Neural progenitor cell (in vitro differentiated cells): ENCODE results near the gene LCA5L. TPM values are rescaled to one million over a fixed set of nuclear protein-coding genes. Genes with fewer than 3 reads are reported as not detected.

Source experiments
- DNase-seq: peaks from one replicate; pipeline ENCODE4 v3.0.0-alpha.2; 2016; ENCODE audit warnings: low spot score
- H2AFZ ChIP-seq: fragments of 200-600 bp; sonication (generic); replicated peaks from 2 replicates; pipeline ENCODE4 v1.6.1; 2016; ENCODE audit warnings: antibody characterized with exemption
- H3F3A ChIP-seq: fragments of 200-600 bp; sonication (generic); 2 replicates; pipeline ENCODE4 v1.6.1; 2016; ENCODE audit warnings: antibody characterized with exemption, low read depth
- H3K27ac ChIP-seq: fragments of 200-600 bp; sonication (generic); 2 replicates; pipeline ENCODE4 v1.5.1; 2016; ENCODE audit warnings: mild to moderate bottlenecking
- H3K27me3 ChIP-seq: fragments of 200-600 bp; sonication (generic); 2 replicates; pipeline ENCODE4 v1.6.1; 2016; ENCODE audit warnings: mild to moderate bottlenecking, moderate library complexity
- H3K36me3 ChIP-seq: fragments of 200-600 bp; sonication (generic); 2 replicates; pipeline ENCODE4 v1.5.1; 2016
- H3K4me1 ChIP-seq: fragments of 200-600 bp; sonication (generic); 2 replicates; pipeline ENCODE4 v1.6.1; 2016; ENCODE audit warnings: mixed run types
- H3K4me2 ChIP-seq: fragments of 200-600 bp; sonication (generic); 2 replicates; pipeline ENCODE4 v1.6.1; 2016
- H3K4me3 ChIP-seq: fragments of 200-600 bp; sonication (generic); 2 replicates; pipeline ENCODE4 v1.5.1; 2016
- H3K79me2 ChIP-seq: fragments of 200-600 bp; sonication (generic); 2 replicates; pipeline ENCODE4 v1.6.1; 2016; ENCODE audit warnings: low read depth
- H3K9ac ChIP-seq: fragments of 200-600 bp; sonication (generic); 2 replicates; pipeline ENCODE4 v1.6.1; 2016
- H3K9me3 ChIP-seq: fragments of 200-600 bp; sonication (generic); 2 replicates; pipeline ENCODE4 v1.5.1; 2016; ENCODE audit warnings: low read depth
- H4K20me1 ChIP-seq: fragments of 200-600 bp; sonication (generic); 2 replicates; pipeline ENCODE4 v1.6.1; 2016; ENCODE audit warnings: low read depth
- H3K27ac Mint-ChIP-seq: 3 replicates; pipeline ENCODE4 v1.8.0; 2021; ENCODE audit warnings: mixed read lengths
- H3K27me3 Mint-ChIP-seq: 2 replicates; pipeline ENCODE4 v1.8.0; 2022; ENCODE audit warnings: low read depth, mild to moderate bottlenecking, inconsistent platforms, moderate library complexity, mixed read lengths; ENCODE audit not compliant: insufficient read depth
- H3K36me3 Mint-ChIP-seq: 3 replicates; pipeline ENCODE4 v1.8.0; 2021; ENCODE audit warnings: mixed read lengths
- H3K4me1 Mint-ChIP-seq: 3 replicates; pipeline ENCODE4 v1.8.0; 2021; ENCODE audit warnings: mixed read lengths
- H3K4me3 Mint-ChIP-seq: 3 replicates; pipeline ENCODE4 v1.8.0; 2021; ENCODE audit warnings: mild to moderate bottlenecking, moderate library complexity, mixed read lengths
- H3K9me3 Mint-ChIP-seq: 3 replicates; pipeline ENCODE4 v1.8.0; 2020; ENCODE audit warnings: mixed read lengths
- EZH2 ChIP-seq: fragments of 200-600 bp; sonication (generic); IDR thresholded peaks from 2 replicates; pipeline ENCODE4 v1.6.1; 2017; ENCODE audit warnings: antibody characterized with exemption, mild to moderate bottlenecking, moderate library complexity
- EZH2phosphoT487 ChIP-seq: fragments of 200-600 bp; sonication (generic); IDR thresholded peaks from 2 replicates; pipeline ENCODE4 v1.6.1; 2017; ENCODE audit warnings: antibody characterized with exemption
- total RNA-seq: library from RNA; depleted of rRNA; stranded (reverse); fragments of >200 nt; gene quantifications from 2 replicates; pipeline ENCODE4 v1.2.3, GENCODE V29; 2015; ENCODE audit warnings: low replicate concordance
- TF ChIP-seq, protein P1 (sequence below): fragments of 200-600 bp; sonication (generic); IDR thresholded peaks from 2 replicates; pipeline ENCODE4 v1.5.1; 2017; ENCODE audit warnings: antibody characterized with exemption, mild to moderate bottlenecking

Gene LCA5L
- total RNA-seq, 1 donor from 2014 or later = 4.7 TPM

DNA sequence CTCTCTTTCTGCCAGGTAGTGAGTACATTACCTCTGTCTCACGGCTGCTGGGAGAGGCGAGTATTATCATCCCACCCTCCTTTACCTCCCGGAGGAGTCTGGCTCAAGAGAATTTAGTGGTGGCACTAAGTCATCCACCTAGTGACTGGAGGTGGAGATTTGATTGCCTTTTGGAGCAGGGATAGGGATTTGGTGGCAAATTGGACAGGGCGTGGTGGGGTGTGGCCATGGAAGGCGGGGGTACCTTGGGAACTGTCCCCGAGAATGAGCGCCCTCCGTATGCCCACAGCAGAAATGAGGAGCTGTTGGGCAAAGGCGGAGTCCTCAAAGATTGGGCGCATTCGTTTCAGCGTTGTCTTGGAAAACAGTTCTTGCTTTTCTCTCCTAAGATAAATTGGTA, 64.6 kb downstream of the LCA5L start:
- Histone ChIP-seq H3K27ac (no peak overlapping the region), H3K79me2 (peaks cover 19% of the 10 kb centered on the region), H3F3A (peaks cover 20% of the 10 kb centered on the region), H3K27me3 (no peaks in the 10 kb centered on the region), H3K4me1 (peaks cover 16% of the 10 kb centered on the region), H2AFZ (no peak overlapping the region), H3K9ac (no peak overlapping the region), H3K4me3 (peak overlapping the region; percentile 80), H4K20me1 (peaks cover 4% of the 10 kb centered on the region), H3K4me2 (peak overlapping the region; percentile 94), H3K36me3 (no peaks in the 10 kb centered on the region), H3K9me3 (no peaks in the 10 kb centered on the region)
- Mint-ChIP-seq H3K27me3 (no peaks in the 10 kb centered on the region), H3K9me3 (no peaks in the 10 kb centered on the region), H3K27ac (no peak overlapping the region), H3K4me3 (peak overlapping the region; percentile 93), H3K4me1 (peaks cover 12% of the 10 kb centered on the region), H3K36me3 (peaks cover 4% of the 10 kb centered on the region)
- TF ChIP-seq EZH2 = no peak
- no peak for TF ChIP-seq EZH2phosphoT487
- TF ChIP-seq, protein P1, sequence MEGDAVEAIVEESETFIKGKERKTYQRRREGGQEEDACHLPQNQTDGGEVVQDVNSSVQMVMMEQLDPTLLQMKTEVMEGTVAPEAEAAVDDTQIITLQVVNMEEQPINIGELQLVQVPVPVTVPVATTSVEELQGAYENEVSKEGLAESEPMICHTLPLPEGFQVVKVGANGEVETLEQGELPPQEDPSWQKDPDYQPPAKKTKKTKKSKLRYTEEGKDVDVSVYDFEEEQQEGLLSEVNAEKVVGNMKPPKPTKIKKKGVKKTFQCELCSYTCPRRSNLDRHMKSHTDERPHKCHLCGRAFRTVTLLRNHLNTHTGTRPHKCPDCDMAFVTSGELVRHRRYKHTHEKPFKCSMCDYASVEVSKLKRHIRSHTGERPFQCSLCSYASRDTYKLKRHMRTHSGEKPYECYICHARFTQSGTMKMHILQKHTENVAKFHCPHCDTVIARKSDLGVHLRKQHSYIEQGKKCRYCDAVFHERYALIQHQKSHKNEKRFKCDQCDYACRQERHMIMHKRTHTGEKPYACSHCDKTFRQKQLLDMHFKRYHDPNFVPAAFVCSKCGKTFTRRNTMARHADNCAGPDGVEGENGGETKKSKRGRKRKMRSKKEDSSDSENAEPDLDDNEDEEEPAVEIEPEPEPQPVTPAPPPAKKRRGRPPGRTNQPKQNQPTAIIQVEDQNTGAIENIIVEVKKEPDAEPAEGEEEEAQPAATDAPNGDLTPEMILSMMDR = no peak
- DNase-seq = no peak

DNA sequence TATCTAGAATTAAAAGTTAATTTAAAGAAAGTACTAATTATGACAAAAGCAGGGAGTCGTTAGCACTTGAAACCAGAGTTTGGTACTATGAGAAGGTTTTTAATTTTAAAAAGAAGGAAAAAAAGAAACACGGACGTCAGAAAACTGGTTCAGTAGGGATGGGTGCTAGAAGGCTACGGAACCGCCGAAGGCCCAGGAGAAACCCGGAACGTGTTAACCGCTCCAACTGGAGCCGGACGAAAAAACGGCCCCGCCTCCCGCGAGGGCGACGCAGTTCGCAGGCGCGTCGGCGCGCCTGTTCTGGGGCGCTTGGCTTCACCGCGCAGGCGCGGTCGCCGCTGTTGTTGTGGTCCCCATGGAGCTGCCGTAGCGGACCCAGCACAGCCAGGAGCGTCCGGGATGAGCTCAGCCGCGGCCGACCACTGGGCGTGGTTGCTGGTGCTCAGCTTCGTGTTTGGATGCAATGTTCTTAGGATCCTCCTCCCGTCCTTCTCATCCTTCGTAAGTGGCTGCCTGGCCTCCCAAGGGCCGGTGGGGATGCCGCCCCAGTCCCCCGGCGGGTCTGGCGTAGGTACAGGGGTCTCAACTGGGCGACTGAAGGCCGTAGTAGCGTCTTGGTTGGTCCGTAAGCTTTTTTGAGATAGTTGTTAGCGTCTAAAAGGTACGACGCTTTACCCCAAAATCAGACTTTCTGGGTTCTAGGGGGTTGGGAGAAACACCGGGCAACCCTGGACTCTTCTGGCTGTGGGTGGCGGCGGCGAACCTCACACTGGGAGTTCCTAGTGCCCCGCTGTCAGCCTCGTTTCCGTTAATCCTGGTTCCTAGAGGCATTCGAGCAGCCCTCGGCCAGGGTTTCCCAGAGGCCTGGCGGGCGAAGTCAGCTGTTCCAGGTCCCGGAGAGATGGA, 65.3 kb downstream of the LCA5L start:
- DNase-seq = peak; percentile 98
- H4K20me1 ChIP-seq = peaks cover 4% of the 10 kb centered on the region
- peaks cover 19% of the 10 kb centered on the region for H3K79me2 ChIP-seq
- H3K9ac ChIP-seq = peak overlapping the region; percentile 21
- H3K4me2 ChIP-seq = peak overlapping the region; percentile 94
- no peak overlapping the region for H3K27ac ChIP-seq
- peaks cover 16% of the 10 kb centered on the region for H3K4me1 ChIP-seq
- Mint-ChIP-seq H3K36me3 (peaks cover 4% of the 10 kb centered on the region), H3K9me3 (no peaks in the 10 kb centered on the region), H3K4me3 (peak overlapping the region; percentile 93), H3K27me3 (no peaks in the 10 kb centered on the region), H3K4me1 (peaks cover 12% of the 10 kb centered on the region), H3K27ac (peak overlapping the region; percentile 87)
- H3K4me3 ChIP-seq = peak overlapping the region; percentile 80
- H3K27me3 ChIP-seq = no peaks in the 10 kb centered on the region
- peaks cover 20% of the 10 kb centered on the region for H3F3A ChIP-seq
- H2AFZ ChIP-seq = peak overlapping the region; percentile 75
- TF ChIP-seq EZH2 = no peak
- TF ChIP-seq EZH2phosphoT487 = no peak
- TF ChIP-seq, protein P1 = no peak
- no peaks in the 10 kb centered on the region for H3K36me3 ChIP-seq
- no peaks in the 10 kb centered on the region for H3K9me3 ChIP-seq

DNA sequence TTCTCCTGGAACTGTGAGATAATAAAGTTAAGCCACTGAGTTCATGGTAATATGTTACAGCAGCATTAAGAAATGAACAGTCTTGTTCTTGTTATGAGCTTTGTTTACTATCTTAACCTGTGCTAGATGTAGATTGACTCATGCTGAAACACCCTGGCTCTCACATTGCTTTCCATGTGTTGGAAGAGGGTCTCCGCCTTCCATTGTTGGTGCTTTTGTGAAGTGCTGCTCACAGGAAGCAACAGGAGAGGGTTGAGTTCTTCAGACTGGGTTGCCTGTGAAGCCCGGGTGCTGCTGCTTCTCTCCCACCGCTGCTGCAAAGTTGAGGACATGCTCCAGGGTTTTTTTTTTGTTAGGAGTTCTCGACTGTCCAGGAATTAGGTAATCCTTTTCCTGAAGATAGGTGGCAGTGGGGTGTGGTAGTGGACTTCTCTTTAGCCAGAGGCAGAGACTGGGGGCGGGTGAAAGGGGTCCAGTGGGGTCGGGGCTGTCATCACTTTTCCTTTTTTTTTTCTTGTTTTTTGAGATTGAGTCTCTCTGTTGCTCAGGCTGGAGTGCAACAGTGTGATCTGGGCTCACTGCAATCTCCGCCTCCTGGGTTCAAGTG, 68.0 kb downstream of the LCA5L start:
- no peak for TF ChIP-seq EZH2phosphoT487
- TF ChIP-seq EZH2 = no peak
- TF ChIP-seq, protein P1 = no peak
- Histone ChIP-seq H3K4me1 (peaks cover 16% of the 10 kb centered on the region), H3K4me2 (peak overlapping the region; percentile 38), H3K36me3 (no peaks in the 10 kb centered on the region), H4K20me1 (peaks cover 4% of the 10 kb centered on the region), H3K9ac (no peak overlapping the region), H3K79me2 (peaks cover 17% of the 10 kb centered on the region), H2AFZ (peak overlapping the region; percentile 91), H3K27ac (no peak overlapping the region), H3K9me3 (no peaks in the 10 kb centered on the region), H3K27me3 (no peaks in the 10 kb centered on the region), H3K4me3 (no peak overlapping the region), H3F3A (peaks cover 31% of the 10 kb centered on the region)
- H3K4me1 Mint-ChIP-seq = peaks cover 16% of the 10 kb centered on the region
- no peaks in the 10 kb centered on the region for H3K9me3 Mint-ChIP-seq
- H3K27ac Mint-ChIP-seq = no peak overlapping the region
- no peaks in the 10 kb centered on the region for H3K27me3 Mint-ChIP-seq
- no peak for DNase-seq
- H3K4me3 Mint-ChIP-seq = peak overlapping the region; percentile 13
- peaks cover 3% of the 10 kb centered on the region for H3K36me3 Mint-ChIP-seq
